ENCODE measurements around the gene DDX51.

- TF ChIP-seq CTCF (conservative IDR thresholded peaks at IDR 0.05) (no peak), EZH2 (IDR thresholded peaks at IDR 0.05; ENCODE audit: low read depth) (no peak)
Observed at GRCh38 chr12:132151766-132152410, 7.8 kb upstream of the DDX51 start.

Measured in PC-9 (cell line).